GM23338 (cell line): ENCODE measurements around the gene PLEKHN1.

ENCODE experiments used
- CREB1 ChIP-seq: fragments of 250-450 bp; sonication (Bioruptor Pico); IDR thresholded peaks from 2 replicates; pipeline ENCODE4 v1.5.0; 2020; ENCODE audit warnings: low read depth, mild to moderate bottlenecking, moderate library complexity
- EZH2 ChIP-seq: fragments of 200-600 bp; sonication (generic); IDR thresholded peaks from one replicate; pipeline ENCODE4 v1.8.0; 2017; ENCODE audit warnings: antibody characterized with exemption, mild to moderate bottlenecking, low read depth; ENCODE audit not compliant: unreplicated experiment
- EZH2phosphoT487 ChIP-seq: fragments of 200-600 bp; sonication (generic); IDR thresholded peaks from one replicate; pipeline ENCODE4 v1.8.1; 2018; ENCODE audit warnings: antibody characterized with exemption; ENCODE audit not compliant: unreplicated experiment
- JUNB ChIP-seq: IDR thresholded peaks from one replicate; pipeline ENCODE4 v1.6.1; 2016; ENCODE audit warnings: antibody characterized with exemption; ENCODE audit not compliant: unreplicated experiment
- NANOG ChIP-seq: IDR thresholded peaks from 2 replicates; pipeline ENCODE4 v1.6.1; 2016; ENCODE audit warnings: antibody characterized with exemption, borderline replicate concordance
- POLR2AphosphoS5 ChIP-seq: IDR thresholded peaks from 2 replicates; pipeline ENCODE4 v1.6.1; 2016; ENCODE audit warnings: antibody characterized with exemption, low read depth
- STAT1 ChIP-seq: IDR thresholded peaks from one replicate; pipeline ENCODE4 v1.6.1; 2016; ENCODE audit warnings: antibody characterized with exemption; ENCODE audit not compliant: unreplicated experiment
- ZNF114 ChIP-seq: fragments of 250-450 bp; sonication (Bioruptor Pico); IDR thresholded peaks from 2 replicates; pipeline ENCODE4 v1.5.0; 2020; ENCODE audit warnings: mild to moderate bottlenecking, moderate library complexity
- ZNF331 ChIP-seq: fragments of 250-450 bp; sonication (Bioruptor Pico); IDR thresholded peaks from 2 replicates; pipeline ENCODE4 v1.5.0; 2020; ENCODE audit warnings: low read depth, mild to moderate bottlenecking, moderate library complexity
- TF ChIP-seq, protein P1 (sequence below), 2 experiments: fragments of 200-600 bp in 1 of 2; sonication (generic) in 1 of 2; conservative IDR thresholded peaks; 2 replicates each; pipeline versions ENCODE4 v1.5.1 to v1.6.1; 2016 to 2017; ENCODE audit warnings: antibody characterized with exemption in 2 of 2, low read depth in 2 of 2, mild to moderate bottlenecking in 2 of 2, moderate library complexity in 1 of 2
- TF ChIP-seq, protein P2 (sequence below): IDR thresholded peaks from 2 replicates; pipeline ENCODE4 v1.6.1; 2016; ENCODE audit warnings: antibody characterized with exemption
- TF ChIP-seq, protein P3 (sequence below): IDR thresholded peaks from one replicate; pipeline ENCODE4 v1.6.1; 2018; ENCODE audit warnings: antibody characterized with exemption; ENCODE audit not compliant: unreplicated experiment
- TF ChIP-seq, protein P4 (sequence below): fragments of 250-450 bp; sonication (Bioruptor Pico); IDR thresholded peaks from 2 replicates; pipeline ENCODE4 v1.5.0; 2020; ENCODE audit warnings: mild to moderate bottlenecking, moderate library complexity

DNA sequence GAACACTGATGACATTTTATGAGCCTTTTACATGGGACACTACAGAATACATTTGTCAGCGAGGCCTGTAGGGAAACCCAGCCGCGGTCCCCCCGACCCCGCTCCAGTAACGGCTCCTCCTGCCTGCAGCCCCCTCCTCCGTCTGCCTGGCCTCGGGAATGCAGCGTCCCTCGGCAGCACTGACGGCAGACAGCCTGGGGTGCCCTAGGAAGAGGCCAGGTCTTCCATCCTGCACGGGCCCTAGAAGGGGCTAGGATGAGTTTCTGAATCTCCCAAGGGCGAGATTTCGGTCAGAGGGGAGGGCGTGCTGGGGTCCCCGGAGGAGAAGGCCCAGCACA, 34.1 kb upstream of the PLEKHN1 start:
- TF ChIP-seq, protein P1, sequence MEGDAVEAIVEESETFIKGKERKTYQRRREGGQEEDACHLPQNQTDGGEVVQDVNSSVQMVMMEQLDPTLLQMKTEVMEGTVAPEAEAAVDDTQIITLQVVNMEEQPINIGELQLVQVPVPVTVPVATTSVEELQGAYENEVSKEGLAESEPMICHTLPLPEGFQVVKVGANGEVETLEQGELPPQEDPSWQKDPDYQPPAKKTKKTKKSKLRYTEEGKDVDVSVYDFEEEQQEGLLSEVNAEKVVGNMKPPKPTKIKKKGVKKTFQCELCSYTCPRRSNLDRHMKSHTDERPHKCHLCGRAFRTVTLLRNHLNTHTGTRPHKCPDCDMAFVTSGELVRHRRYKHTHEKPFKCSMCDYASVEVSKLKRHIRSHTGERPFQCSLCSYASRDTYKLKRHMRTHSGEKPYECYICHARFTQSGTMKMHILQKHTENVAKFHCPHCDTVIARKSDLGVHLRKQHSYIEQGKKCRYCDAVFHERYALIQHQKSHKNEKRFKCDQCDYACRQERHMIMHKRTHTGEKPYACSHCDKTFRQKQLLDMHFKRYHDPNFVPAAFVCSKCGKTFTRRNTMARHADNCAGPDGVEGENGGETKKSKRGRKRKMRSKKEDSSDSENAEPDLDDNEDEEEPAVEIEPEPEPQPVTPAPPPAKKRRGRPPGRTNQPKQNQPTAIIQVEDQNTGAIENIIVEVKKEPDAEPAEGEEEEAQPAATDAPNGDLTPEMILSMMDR (conservative IDR thresholded peaks at IDR 0.05; ENCODE audit: low read depth in 2 of 2) = no peak
- TF ChIP-seq POLR2AphosphoS5 (no peak), EZH2phosphoT487 (no peak), EZH2 (no peak), ZNF114 (no peak), CREB1 (CRISPR knock-in tag) (no peak), NANOG (no peak), JUNB (no peak), STAT1 (no peak), ZNF331 (CRISPR knock-in tag) (no peak)
- TF ChIP-seq, protein P2, sequence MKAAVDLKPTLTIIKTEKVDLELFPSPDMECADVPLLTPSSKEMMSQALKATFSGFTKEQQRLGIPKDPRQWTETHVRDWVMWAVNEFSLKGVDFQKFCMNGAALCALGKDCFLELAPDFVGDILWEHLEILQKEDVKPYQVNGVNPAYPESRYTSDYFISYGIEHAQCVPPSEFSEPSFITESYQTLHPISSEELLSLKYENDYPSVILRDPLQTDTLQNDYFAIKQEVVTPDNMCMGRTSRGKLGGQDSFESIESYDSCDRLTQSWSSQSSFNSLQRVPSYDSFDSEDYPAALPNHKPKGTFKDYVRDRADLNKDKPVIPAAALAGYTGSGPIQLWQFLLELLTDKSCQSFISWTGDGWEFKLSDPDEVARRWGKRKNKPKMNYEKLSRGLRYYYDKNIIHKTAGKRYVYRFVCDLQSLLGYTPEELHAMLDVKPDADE = no peak
- TF ChIP-seq, protein P3, sequence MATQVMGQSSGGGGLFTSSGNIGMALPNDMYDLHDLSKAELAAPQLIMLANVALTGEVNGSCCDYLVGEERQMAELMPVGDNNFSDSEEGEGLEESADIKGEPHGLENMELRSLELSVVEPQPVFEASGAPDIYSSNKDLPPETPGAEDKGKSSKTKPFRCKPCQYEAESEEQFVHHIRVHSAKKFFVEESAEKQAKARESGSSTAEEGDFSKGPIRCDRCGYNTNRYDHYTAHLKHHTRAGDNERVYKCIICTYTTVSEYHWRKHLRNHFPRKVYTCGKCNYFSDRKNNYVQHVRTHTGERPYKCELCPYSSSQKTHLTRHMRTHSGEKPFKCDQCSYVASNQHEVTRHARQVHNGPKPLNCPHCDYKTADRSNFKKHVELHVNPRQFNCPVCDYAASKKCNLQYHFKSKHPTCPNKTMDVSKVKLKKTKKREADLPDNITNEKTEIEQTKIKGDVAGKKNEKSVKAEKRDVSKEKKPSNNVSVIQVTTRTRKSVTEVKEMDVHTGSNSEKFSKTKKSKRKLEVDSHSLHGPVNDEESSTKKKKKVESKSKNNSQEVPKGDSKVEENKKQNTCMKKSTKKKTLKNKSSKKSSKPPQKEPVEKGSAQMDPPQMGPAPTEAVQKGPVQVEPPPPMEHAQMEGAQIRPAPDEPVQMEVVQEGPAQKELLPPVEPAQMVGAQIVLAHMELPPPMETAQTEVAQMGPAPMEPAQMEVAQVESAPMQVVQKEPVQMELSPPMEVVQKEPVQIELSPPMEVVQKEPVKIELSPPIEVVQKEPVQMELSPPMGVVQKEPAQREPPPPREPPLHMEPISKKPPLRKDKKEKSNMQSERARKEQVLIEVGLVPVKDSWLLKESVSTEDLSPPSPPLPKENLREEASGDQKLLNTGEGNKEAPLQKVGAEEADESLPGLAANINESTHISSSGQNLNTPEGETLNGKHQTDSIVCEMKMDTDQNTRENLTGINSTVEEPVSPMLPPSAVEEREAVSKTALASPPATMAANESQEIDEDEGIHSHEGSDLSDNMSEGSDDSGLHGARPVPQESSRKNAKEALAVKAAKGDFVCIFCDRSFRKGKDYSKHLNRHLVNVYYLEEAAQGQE = no peak
- TF ChIP-seq, protein P4, sequence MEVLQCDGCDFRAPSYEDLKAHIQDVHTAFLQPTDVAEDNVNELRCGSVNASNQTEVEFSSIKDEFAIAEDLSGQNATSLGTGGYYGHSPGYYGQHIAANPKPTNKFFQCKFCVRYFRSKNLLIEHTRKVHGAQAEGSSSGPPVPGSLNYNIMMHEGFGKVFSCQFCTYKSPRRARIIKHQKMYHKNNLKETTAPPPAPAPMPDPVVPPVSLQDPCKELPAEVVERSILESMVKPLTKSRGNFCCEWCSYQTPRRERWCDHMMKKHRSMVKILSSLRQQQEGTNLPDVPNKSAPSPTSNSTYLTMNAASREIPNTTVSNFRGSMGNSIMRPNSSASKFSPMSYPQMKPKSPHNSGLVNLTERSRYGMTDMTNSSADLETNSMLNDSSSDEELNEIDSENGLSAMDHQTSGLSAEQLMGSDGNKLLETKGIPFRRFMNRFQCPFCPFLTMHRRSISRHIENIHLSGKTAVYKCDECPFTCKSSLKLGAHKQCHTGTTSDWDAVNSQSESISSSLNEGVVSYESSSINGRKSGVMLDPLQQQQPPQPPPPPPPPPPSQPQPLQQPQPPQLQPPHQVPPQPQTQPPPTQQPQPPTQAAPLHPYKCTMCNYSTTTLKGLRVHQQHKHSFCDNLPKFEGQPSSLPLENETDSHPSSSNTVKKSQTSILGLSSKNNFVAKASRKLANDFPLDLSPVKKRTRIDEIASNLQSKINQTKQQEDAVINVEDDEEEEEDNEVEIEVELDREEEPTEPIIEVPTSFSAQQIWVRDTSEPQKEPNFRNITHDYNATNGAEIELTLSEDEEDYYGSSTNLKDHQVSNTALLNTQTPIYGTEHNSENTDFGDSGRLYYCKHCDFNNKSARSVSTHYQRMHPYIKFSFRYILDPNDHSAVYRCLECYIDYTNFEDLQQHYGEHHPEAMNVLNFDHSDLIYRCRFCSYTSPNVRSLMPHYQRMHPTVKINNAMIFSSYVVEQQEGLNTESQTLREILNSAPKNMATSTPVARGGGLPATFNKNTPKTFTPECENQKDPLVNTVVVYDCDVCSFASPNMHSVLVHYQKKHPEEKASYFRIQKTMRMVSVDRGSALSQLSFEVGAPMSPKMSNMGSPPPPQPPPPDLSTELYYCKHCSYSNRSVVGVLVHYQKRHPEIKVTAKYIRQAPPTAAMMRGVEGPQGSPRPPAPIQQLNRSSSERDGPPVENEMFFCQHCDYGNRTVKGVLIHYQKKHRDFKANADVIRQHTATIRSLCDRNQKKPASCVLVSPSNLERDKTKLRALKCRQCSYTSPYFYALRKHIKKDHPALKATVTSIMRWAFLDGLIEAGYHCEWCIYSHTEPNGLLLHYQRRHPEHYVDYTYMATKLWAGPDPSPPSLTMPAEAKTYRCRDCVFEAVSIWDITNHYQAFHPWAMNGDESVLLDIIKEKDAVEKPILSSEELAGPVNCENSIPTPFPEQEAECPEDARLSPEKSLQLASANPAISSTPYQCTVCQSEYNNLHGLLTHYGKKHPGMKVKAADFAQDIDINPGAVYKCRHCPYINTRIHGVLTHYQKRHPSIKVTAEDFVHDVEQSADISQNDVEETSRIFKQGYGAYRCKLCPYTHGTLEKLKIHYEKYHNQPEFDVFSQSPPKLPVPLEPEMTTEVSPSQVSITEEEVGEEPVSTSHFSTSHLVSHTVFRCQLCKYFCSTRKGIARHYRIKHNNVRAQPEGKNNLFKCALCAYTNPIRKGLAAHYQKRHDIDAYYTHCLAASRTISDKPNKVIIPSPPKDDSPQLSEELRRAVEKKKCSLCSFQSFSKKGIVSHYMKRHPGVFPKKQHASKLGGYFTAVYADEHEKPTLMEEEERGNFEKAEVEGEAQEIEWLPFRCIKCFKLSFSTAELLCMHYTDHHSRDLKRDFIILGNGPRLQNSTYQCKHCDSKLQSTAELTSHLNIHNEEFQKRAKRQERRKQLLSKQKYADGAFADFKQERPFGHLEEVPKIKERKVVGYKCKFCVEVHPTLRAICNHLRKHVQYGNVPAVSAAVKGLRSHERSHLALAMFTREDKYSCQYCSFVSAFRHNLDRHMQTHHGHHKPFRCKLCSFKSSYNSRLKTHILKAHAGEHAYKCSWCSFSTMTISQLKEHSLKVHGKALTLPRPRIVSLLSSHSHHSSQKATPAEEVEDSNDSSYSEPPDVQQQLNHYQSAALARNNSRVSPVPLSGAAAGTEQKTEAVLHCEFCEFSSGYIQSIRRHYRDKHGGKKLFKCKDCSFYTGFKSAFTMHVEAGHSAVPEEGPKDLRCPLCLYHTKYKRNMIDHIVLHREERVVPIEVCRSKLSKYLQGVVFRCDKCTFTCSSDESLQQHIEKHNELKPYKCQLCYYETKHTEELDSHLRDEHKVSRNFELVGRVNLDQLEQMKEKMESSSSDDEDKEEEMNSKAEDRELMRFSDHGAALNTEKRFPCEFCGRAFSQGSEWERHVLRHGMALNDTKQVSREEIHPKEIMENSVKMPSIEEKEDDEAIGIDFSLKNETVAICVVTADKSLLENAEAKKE (CRISPR knock-in tag) = no peak
